Heart left ventricle (tissue), 16 donors: ENCODE data around the gene ARHGAP26. TPM values are rescaled to one million over a fixed set of nuclear protein-coding genes. Genes with fewer than 3 reads are reported as not detected.

Experiments
- ATAC-seq, 4 donors: fragments of 200-7000 bp; cut with Tn5 transposase; one replicate each; pipeline ENCODE4 v1.9.1; 2020 to 2022; ENCODE audit warnings: moderate library complexity in 4 of 4, mild to moderate bottlenecking in 3 of 4, moderate number of reproducible peaks in 1 of 4
- DNase-seq, 5 donors: peaks; one replicate each; pipeline ENCODE4 v3.0.0-alpha.2; 2020
- H3K27ac ChIP-seq, 12 donors: fragments of 200-600 bp; sonication (generic) in 4 of 12; one replicate each; pipeline versions ENCODE4 v1.5.0 to v1.8.0; 2016 to 2022; ENCODE audit warnings: mild to moderate bottlenecking in 2 of 12
- H3K27me3 ChIP-seq, 9 donors: fragments of 200-600 bp; sonication (generic) in 2 of 9; one replicate each; pipeline versions ENCODE4 v1.5.1 to v1.8.0; 2016 to 2022; ENCODE audit warnings: mild to moderate bottlenecking in 3 of 9
- H3K36me3 ChIP-seq, 9 donors: fragments of 200-600 bp; sonication (generic) in 2 of 9; one replicate each; pipeline versions ENCODE4 v1.5.0 to v1.8.0; 2018 to 2022; ENCODE audit warnings: mild to moderate bottlenecking in 2 of 9
- H3K4me1 ChIP-seq, 12 donors: fragments of 200-600 bp; sonication (generic) in 4 of 12; one replicate each; pipeline versions ENCODE4 v1.5.0 to v1.8.0; 2016 to 2022; ENCODE audit warnings: mild to moderate bottlenecking in 3 of 12
- H3K4me3 ChIP-seq, 12 donors: fragments of 200-600 bp; sonication (generic) in 4 of 12; one replicate each; pipeline versions ENCODE4 v1.5.0 to v1.8.0; 2017 to 2022; ENCODE audit warnings: mild to moderate bottlenecking in 9 of 12, moderate library complexity in 4 of 12
- H3K9me3 ChIP-seq, 12 donors: fragments of 200-600 bp; sonication (generic) in 4 of 12; one replicate each; pipeline versions ENCODE4 v1.5.0 to v1.8.0; 2016 to 2022; ENCODE audit warnings: mild to moderate bottlenecking in 1 of 12
- CTCF ChIP-seq, 12 donors: fragments of 200-600 bp; sonication (generic) in 4 of 12; IDR thresholded peaks; one replicate each; pipeline versions ENCODE4 v1.5.0 to v1.8.0; 2018 to 2022; ENCODE audit warnings: antibody characterized with exemption in 12 of 12, mild to moderate bottlenecking in 5 of 12
- POLR2A ChIP-seq, 2 donors: fragments of 450-650 bp; IDR thresholded peaks; one replicate each; pipeline ENCODE4 v1.6.1; 2017; ENCODE audit warnings: antibody characterized with exemption in 2 of 2, mild to moderate bottlenecking in 2 of 2, moderate library complexity in 2 of 2
- WGBS, 4 donors: extraction: QIAGEN DNeasy Blood & Tissue Kit in 2 of 4; methylation state at CpG; one replicate each; pipeline versions ENCODE4 v1.1.5 to v1.1.7; 2013 to 2018; 5-methylcytosine and 5-hydroxymethylcytosine counted together
- intact Hi-C, 10 donors: fragments of 100-400 bp; cut with DNase I; formaldehyde crosslinking; loops; one replicate each; pipeline versions ENCODE4 v1.11.1 to v1.14.2; 2022
- polyA plus RNA-seq, 2 donors: library from polyadenylated mRNA; stranded (reverse); fragments of 200-250 nt; gene quantifications; one replicate each; pipeline ENCODE4 v1.2.3, GENCODE V29; 2013
- total RNA-seq, 9 donors: library from RNA; depleted of rRNA in 2 of 9; stranded (reverse); fragments of >200 nt in 2 of 9; fragmentation: NEBNext Ultra II Directional in 3 of 9; extraction: Animal tissue kit (Norgen Biotek cat#: 25700) in 3 of 9; gene quantifications; one replicate each; pipeline versions ENCODE4 v1.1.0 to v1.2.4, GENCODE V29; 2016 to 2023
- donor health status: ischemic (EF 13 %, LVEDD 7.1; RV severe dilation, severe dysfunction).
- donor health status: healthy with polysubstance abuse.
- donor health status: DM: no; HTN: yes; CAD: no.
- donor health status: DM: no; HTN: no; CAD: no.
- donor health status: ischemic (EF 25% LVEDD 6.9; RV normal size, moderate dysfunction).
- donor health status: ischemic (EF 25% LVEDD 5.7; RV mildly dilated, moderate dysfunction).
- donor health status: healthy.
- donor health status: DM: yes; HTN: yes; CAD: no.
- donor health status: ischemic (EF 35%, LVEDD 5.7; RV mildly dilated, moderate dysfunction).
- donor health status: nonischemic (EF 11% LVEDD 7.7; RV severe dilation, severe dysfunction).
- donor health status: DM: yes; HTN: yes; CAD: no.
- donor health status: PGD.
- donor health status: ischemic (EF 29% LVEDD 5.4; RV normal size, mild dysfunction).
- donor health status: nonischemic (EF 23%, LVEDD 6.1; RV moderate dilation, normal function).

ARHGAP26 gene
- total and polyA plus RNA-seq, 11 donors, result 11.9 to 52.1 (median 33.7) TPM

GRCh38 chr5:143149759-143150158 is 379.6 kb downstream of the ARHGAP26 start:
- ATAC-seq, result no peak
- H3K9me3 ChIP-seq, result no peaks in the 10 kb centered on the region
- DNase-seq, result no peak
- H3K27me3 ChIP-seq, result no peaks in the 10 kb centered on the region
- H3K36me3 ChIP-seq, result peaks cover 0 to 47% (median 23%) of the 10 kb centered on the region in 9 donors
- H3K27ac ChIP-seq, result no peak overlapping the region
- intact Hi-C loops, result loop anchor here in 2 of 10 donors (10.0 kb wide), 2 partner anchors 45 to 255 kb away; partner anchors contain the start of gene NR3C1 (in 1 of the 2)
- H3K4me1 ChIP-seq, result peaks cover 0 to 46% (median 23%) of the 10 kb centered on the region in 12 donors
- no peak for TF ChIP-seq POLR2A (IDR thresholded peaks at IDR 0.05)
- TF ChIP-seq CTCF (IDR thresholded peaks at IDR 0.05), result no peak
- no peak overlapping the region for H3K4me3 ChIP-seq

DNA sequence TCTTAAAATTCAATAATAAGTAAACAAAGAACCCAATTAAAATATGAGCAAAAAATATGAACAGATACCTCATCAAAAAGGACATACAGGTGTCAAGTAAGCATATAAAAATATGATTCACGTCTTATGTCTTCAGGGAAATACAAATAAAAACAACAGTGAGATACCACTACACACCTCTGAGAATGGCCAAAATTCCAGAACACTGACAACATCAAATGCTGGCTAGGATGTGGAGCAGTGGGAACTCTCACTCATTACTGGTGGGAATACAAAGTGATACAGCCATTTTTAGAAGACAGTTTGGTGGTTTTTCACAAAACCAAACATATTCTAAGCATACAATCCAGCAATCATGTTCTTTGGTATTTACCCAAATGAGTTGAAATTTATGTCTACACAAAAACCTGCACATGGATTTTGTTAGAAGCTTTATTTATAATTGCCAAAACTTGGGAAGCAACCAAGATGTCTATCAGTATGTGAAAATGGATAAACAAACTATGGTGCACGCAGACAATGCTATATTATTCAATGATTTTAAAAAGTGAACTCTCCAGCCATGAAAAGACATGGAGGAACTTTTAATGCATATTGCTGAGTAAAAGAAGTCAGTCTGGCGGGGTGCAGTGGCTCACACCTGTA is 381.0 kb downstream of the ARHGAP26 start:
- ATAC-seq, result no peak

DNA sequence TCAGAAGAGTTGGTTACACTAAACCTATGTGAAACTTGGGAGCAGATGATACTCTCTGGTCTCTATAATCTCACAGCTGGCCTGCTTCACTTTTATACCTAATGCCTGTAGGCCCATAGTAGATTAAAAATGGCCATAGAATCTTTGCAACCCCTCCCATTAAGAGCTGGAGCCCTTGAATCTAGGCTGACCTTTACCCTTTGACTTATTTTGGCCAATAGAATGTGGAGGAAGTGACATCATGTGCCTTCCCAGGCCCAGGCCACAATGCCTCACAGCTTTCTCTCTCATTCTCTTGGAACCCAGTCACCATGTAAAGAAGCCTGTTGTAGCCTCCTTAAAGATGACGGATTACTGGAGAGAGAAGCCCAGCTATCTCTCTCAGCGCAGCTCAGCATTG is 382.3 kb downstream of the ARHGAP26 start:
- Histone ChIP-seq H3K27ac (peak overlapping the region in 3 of 12 donors; percentile 50 to 71 (median 51)), H3K9me3 (no peaks in the 10 kb centered on the region), H3K27me3 (no peaks in the 10 kb centered on the region), H3K4me1 (peaks cover 0 to 43% (median 31%) of the 10 kb centered on the region in 12 donors), H3K4me3 (no peak overlapping the region), H3K36me3 (peaks cover 0 to 42% (median 20%) of the 10 kb centered on the region in 9 donors)
- intact Hi-C loops, result no loop called here
- DNase-seq, result no peak
- 94 to 99% (median 96%) methylated on average over 2 of the region's 2 CpGs for WGBS, 4 donors
- no peak for ATAC-seq
- TF ChIP-seq POLR2A (IDR thresholded peaks at IDR 0.05) (no peak), CTCF (IDR thresholded peaks at IDR 0.05) (no peak)

More for the DNA sequence above, 381.0 kb downstream of the ARHGAP26 start:
- 87 to 93% (median 90%) methylated on average over 3 of the region's 3 CpGs for WGBS, 4 donors
- Histone ChIP-seq H3K4me1 (peaks cover 0 to 41% (median 29%) of the 10 kb centered on the region in 12 donors), H3K36me3 (peaks cover 0 to 47% (median 23%) of the 10 kb centered on the region in 9 donors), H3K27me3 (no peaks in the 10 kb centered on the region), H3K27ac (no peak overlapping the region), H3K9me3 (no peaks in the 10 kb centered on the region), H3K4me3 (no peak overlapping the region)
- intact Hi-C loops, result no loop called here
- no peak for DNase-seq
- TF ChIP-seq POLR2A (IDR thresholded peaks at IDR 0.05), result no peak

- Histone ChIP-seq H3K36me3 (peaks cover 0 to 31% (median 13%) of the 10 kb centered on the region in 9 donors), H3K27me3 (no peaks in the 10 kb centered on the region), H3K27ac (peak overlapping the region; percentile 23 to 83 (median 52)), H3K4me3 (no peak overlapping the region), H3K4me1 (peaks cover 0 to 43% (median 31%) of the 10 kb centered on the region in 12 donors), H3K9me3 (no peaks in the 10 kb centered on the region)
- 58 to 72% (median 62%) methylated on average over 7 of the region's 7 CpGs for WGBS, 4 donors
- TF ChIP-seq POLR2A (IDR thresholded peaks at IDR 0.05) (no peak), CTCF (IDR thresholded peaks at IDR 0.05) (no peak)
- DNase-seq, result peak; percentile 49 to 72 (median 68)
- intact Hi-C loops, result no loop called here
- peak; percentile 35 to 85 (median 82) for ATAC-seq
These were observed 383.3 kb downstream of the ARHGAP26 start for GRCh38 chr5:143153332-143154119.
